HL-60 (cell line): ENCODE data around the gene MMP23B.

Experiments
- DNase-seq, 2 experiments: peaks; one replicate each; pipeline ENCODE4 v3.0.0-alpha.2; 2010 to 2020; ENCODE audit warnings: low read depth in 1 of 2, low spot score in 1 of 2
- H3K27ac ChIP-seq: fragments of 250-450 bp; sonication (Bioruptor Pico); replicated peaks from 2 replicates; pipeline ENCODE4 v1.5.1; 2020; ENCODE audit warnings: mild to moderate bottlenecking, moderate library complexity
- H3K27me3 ChIP-seq: fragments of 250-450 bp; sonication (Bioruptor Pico); 2 replicates; pipeline ENCODE4 v1.5.1; 2021; ENCODE audit warnings: mild to moderate bottlenecking, moderate library complexity; ENCODE audit not compliant: insufficient read depth, poor library complexity, severe bottlenecking
- H3K4me3 ChIP-seq: replicated peaks from 2 replicates; pipeline ENCODE4 v1.5.1; 2011; ENCODE audit warnings: mild to moderate bottlenecking, control low read depth, low read length; ENCODE audit not compliant: insufficient read depth
- CTCF ChIP-seq: IDR thresholded peaks from one replicate; pipeline ENCODE4 v1.5.1; 2011; ENCODE audit warnings: low read length, control low read depth, inconsistent platforms; ENCODE audit not compliant: insufficient read depth
- GABPA ChIP-seq: IDR thresholded peaks from 2 replicates; pipeline ENCODE4 v1.6.1; 2012; ENCODE audit warnings: low read depth
- POLR2AphosphoS5 ChIP-seq: IDR thresholded peaks from 2 replicates; pipeline ENCODE4 v1.6.1; 2012; ENCODE audit warnings: low read depth
- REST ChIP-seq: IDR thresholded peaks from 2 replicates; pipeline ENCODE4 v1.6.1; 2012; ENCODE audit warnings: low read depth; ENCODE audit not compliant: insufficient replicate concordance
- SPI1 ChIP-seq: IDR thresholded peaks from 2 replicates; pipeline ENCODE4 v1.6.1; 2012; ENCODE audit warnings: low read depth, mild to moderate bottlenecking, borderline replicate concordance
- long read RNA-seq: library from polyadenylated mRNA; unstranded; transcript quantifications from one replicate; pipeline ENCODE4 v2.0.0, GENCODE V29; 2020

The MMP23B gene
- long read RNA-seq: 0 reads

GRCh38 chr1:1631782-1632420, at the start of gene MMP23B:
TSS of gene MMP23B (plus strand) at chr1:1632173. CDS start at chr1:1632219, 46 bp downstream.
- DNase-seq: no peak
- no peak within 1 kb of the TSS for H3K27ac ChIP-seq
- peaks cover 10% of the 10 kb centered on the region for H3K27me3 ChIP-seq
- no peak for TF ChIP-seq GABPA
- no peak for TF ChIP-seq POLR2AphosphoS5
- TF ChIP-seq CTCF: no peak
- no peak for TF ChIP-seq REST
- no peak for TF ChIP-seq SPI1
- no peak within 1 kb of the TSS for H3K4me3 ChIP-seq

GRCh38 chr1:1582585-1583346, 49.2 kb upstream of the MMP23B start:
- no peak for DNase-seq
- TF ChIP-seq CTCF: no peak
- no peak for TF ChIP-seq POLR2AphosphoS5
- peak; percentile 80 for TF ChIP-seq SPI1
- no peak for TF ChIP-seq REST
- no peak for TF ChIP-seq GABPA
- Histone ChIP-seq H3K27me3 (no peaks in the 10 kb centered on the region), H3K4me3 (no peak overlapping the region), H3K27ac (no peak overlapping the region)

- Histone ChIP-seq H3K4me3 (no peak overlapping the region), H3K27ac (no peak overlapping the region), H3K27me3 (no peaks in the 10 kb centered on the region)
- TF ChIP-seq REST (no peak), POLR2AphosphoS5 (no peak), SPI1 (no peak), GABPA (no peak), CTCF (no peak)
- DNase-seq: no peak
Measured at GRCh38 chr1:1583347-1584010, 48.5 kb upstream of the MMP23B start.
